A549 (cell line): ENCODE data around the gene FOXO3. TPM values are rescaled to one million over a fixed set of nuclear protein-coding genes. Genes with fewer than 3 reads are reported as not detected.

Experiments
- ATAC-seq, 2 experiments: fragments of 200-7000 bp in 1 of 2; fragments of >200 bp in 1 of 2; cut with Nextera tagmentation in 1 of 2; cut with Tn5 transposase in 1 of 2; 3 replicates each; pipeline versions ENCODE4 v1.8.0 to v1.9.1; 2018 to 2020; ENCODE audit warnings: mild to moderate bottlenecking in 1 of 2, moderate library complexity in 1 of 2
- CTCF ChIA-PET: fragments of 300-600 bp; sonication (Branson Sonifier 250); formaldehyde crosslinking; extraction: SDS; loops from one replicate; lab custom pipeline; 2021; ENCODE audit warnings: antibody characterized with exemption, inconsistent platforms; lab: Yijun Ruan, JAX
- POLR2A ChIA-PET: fragments of 350-600 bp; formaldehyde crosslinking; extraction: SDS; loops from one replicate; lab custom pipeline; 2021; ENCODE audit warnings: antibody characterized with exemption, inconsistent platforms; lab: Yijun Ruan, JAX
- DNase-seq, 2 experiments: peaks; one replicate each; pipeline versions ENCODE4 v3.0.0 to v3.0.0-alpha.2; 2011 to 2016; ENCODE audit warnings: low read depth in 1 of 2, low spot score in 1 of 2
- FAIRE-seq: peaks from 2 replicates; lab custom pipeline; 2011; peaks lifted over from hg19 to GRCh38; lab: Jason Lieb, UNC
- H3K27ac ChIP-seq, 2 experiments: fragments of >200 bp; sonication (Bioruptor Twin); formaldehyde crosslinking; 3 replicates each; pipeline ENCODE4 v1.5.1; 2016 to 2017
- H3K4me1 ChIP-seq: fragments of >200 bp; sonication (Bioruptor Twin); formaldehyde crosslinking; 3 replicates; pipeline ENCODE4 v1.6.1; 2016
- H3K4me2 ChIP-seq: fragments of >200 bp; sonication (Bioruptor Twin); formaldehyde crosslinking; 3 replicates; pipeline ENCODE4 v1.6.1; 2016
- H3K4me3 ChIP-seq: fragments of >200 bp; sonication (Bioruptor Twin); formaldehyde crosslinking; 3 replicates; pipeline ENCODE4 v1.5.1; 2016
- H3K9me3 ChIP-seq: fragments of >200 bp; sonication (Bioruptor Twin); formaldehyde crosslinking; 3 replicates; pipeline ENCODE4 v1.6.1; 2016
- CBX2 ChIP-seq: fragments of 200-600 bp; sonication (generic); IDR thresholded peaks from 2 replicates; pipeline ENCODE4 v1.6.1; 2016; ENCODE audit warnings: low read depth, mild to moderate bottlenecking, borderline replicate concordance
- CHD2 ChIP-seq: fragments of 150-350 bp; IDR thresholded peaks from 2 replicates; pipeline ENCODE4 v1.6.1; 2014; ENCODE audit warnings: low read length; ENCODE audit not compliant: partially characterized antibody
- CTCF ChIP-seq: fragments of >200 bp; sonication (Bioruptor Twin); formaldehyde crosslinking; IDR thresholded peaks from 3 replicates; pipeline ENCODE4 v1.5.1; 2016
- EP300 ChIP-seq, 2 experiments: fragments of >200 bp; sonication (Bioruptor Twin); formaldehyde crosslinking; IDR thresholded peaks; 2 replicates in 1 of 2; 3 replicates in 1 of 2; pipeline ENCODE4 v1.6.1; 2016 to 2017
- GATA3 ChIP-seq: IDR thresholded peaks from 2 replicates; pipeline ENCODE4 v1.6.1; 2012; ENCODE audit warnings: borderline replicate concordance
- HDAC2 ChIP-seq: fragments of 200-600 bp; sonication (generic); IDR thresholded peaks from 2 replicates; pipeline ENCODE4 v1.6.1; 2016
- HOXB5 ChIP-seq: fragments of 250-450 bp; sonication (Bioruptor Pico); IDR thresholded peaks from 2 replicates; pipeline ENCODE4 v1.5.0; 2020; ENCODE audit warnings: mild to moderate bottlenecking, moderate library complexity
- JUN ChIP-seq, 2 experiments: fragments of >200 bp; sonication (Bioruptor Twin); formaldehyde crosslinking; IDR thresholded peaks; 2 replicates in 1 of 2; 3 replicates in 1 of 2; pipeline ENCODE4 v1.6.1; 2016 to 2017
- KDM5A ChIP-seq: fragments of 200-600 bp; sonication (generic); IDR thresholded peaks from 2 replicates; pipeline ENCODE4 v1.6.1; 2016; ENCODE audit warnings: antibody characterized with exemption, mild to moderate bottlenecking
- NFE2L2 ChIP-seq: fragments of 150-350 bp; conservative IDR thresholded peaks from 2 replicates; pipeline ENCODE4 v1.6.1; 2014; ENCODE audit warnings: low read length
- NPAS2 ChIP-seq: fragments of 250-450 bp; sonication (Bioruptor Pico); IDR thresholded peaks from 2 replicates; pipeline ENCODE4 v1.8.0; 2022; ENCODE audit warnings: mild to moderate bottlenecking, moderate library complexity, borderline replicate concordance
- PHF8 ChIP-seq: fragments of 200-600 bp; sonication (generic); IDR thresholded peaks from 2 replicates; pipeline ENCODE4 v1.6.1; 2016; ENCODE audit warnings: low read depth, mild to moderate bottlenecking, antibody characterized with exemption, moderate library complexity, borderline replicate concordance
- POLR2A ChIP-seq: IDR thresholded peaks from 2 replicates; pipeline ENCODE4 v1.6.1; 2012; ENCODE audit warnings: mild to moderate bottlenecking, low read length
- RAD21 ChIP-seq, 2 experiments: fragments of >200 bp in 1 of 2; sonication (Bioruptor Twin) in 1 of 2; formaldehyde crosslinking in 1 of 2; IDR thresholded peaks in 1 of 2; conservative IDR thresholded peaks in 1 of 2; 2 replicates in 1 of 2; 3 replicates in 1 of 2; pipeline ENCODE4 v1.6.1; 2012 to 2018; ENCODE audit warnings: inconsistent platforms in 1 of 2
- RCOR1 ChIP-seq: fragments of 150-350 bp; IDR thresholded peaks from 2 replicates; pipeline ENCODE4 v1.6.1; 2014; ENCODE audit warnings: antibody characterized with exemption, low read length, low read depth
- REST ChIP-seq: fragments of 200-600 bp; sonication (generic); IDR thresholded peaks from 2 replicates; pipeline ENCODE4 v1.6.1; 2016; ENCODE audit warnings: antibody characterized with exemption, mild to moderate bottlenecking, moderate library complexity
- SMC3 ChIP-seq: fragments of >200 bp; sonication (Bioruptor Twin); formaldehyde crosslinking; IDR thresholded peaks from 3 replicates; pipeline ENCODE4 v1.6.1; 2018; ENCODE audit warnings: inconsistent platforms
- USF2 ChIP-seq: fragments of 450-650 bp; IDR thresholded peaks from 2 replicates; pipeline ENCODE4 v1.6.1; 2014; ENCODE audit warnings: antibody characterized with exemption
- ZC3H11A ChIP-seq: fragments of 450-650 bp; IDR thresholded peaks from 2 replicates; pipeline ENCODE4 v1.6.1; 2014; ENCODE audit warnings: antibody characterized with exemption, mild to moderate bottlenecking
- ZNF302 ChIP-seq: fragments of 250-450 bp; sonication (Bioruptor Pico); IDR thresholded peaks from 2 replicates; pipeline ENCODE4 v1.9.0; 2021; ENCODE audit warnings: inconsistent platforms, mild to moderate bottlenecking, moderate library complexity
- WGBS: methylation state at CpG from one replicate; pipeline ENCODE4 v1.1.6; 2017; ENCODE audit errors: missing lambda C conversion rate; 5-methylcytosine and 5-hydroxymethylcytosine counted together
- polyA plus RNA-seq, 4 experiments: library from polyadenylated mRNA; depleted of rRNA in 3 of 4; stranded (reverse); fragments of >200 nt; fragmentation: RNase III in 1 of 4; extraction: RNeasy Plus Mini Kit Qiagen cat#74134 plus additional on column Dnase treatment in 1 of 4; gene quantifications; 2 replicates in 3 of 4; 3 replicates in 1 of 4; pipeline ENCODE4 v1.2.3, GENCODE V29; 2011 to 2017

FOXO3 gene
- polyA plus RNA-seq, 2 of the 4 experiments (the other 2 are of a cell fraction) = 4.6 to 7.5 TPM

GRCh38 chr6:108518714-108519576 is 41.8 kb upstream of the FOXO3 start:
- H3K4me2 ChIP-seq = no peak overlapping the region
- WGBS = 65% methylated on average over 5 of the region's 5 CpGs
- peak; percentile 22 to 42 for DNase-seq
- peak; percentile 54 to 82; a peak in 4 of 6 replicates for ATAC-seq
- CTCF ChIA-PET = interaction anchor here (0.6 to 1.8 kb wide), 7 partner anchors 10 to 554 kb away, joined by 3 to 8 read pairs (median 4); no protein-coding TSS in a partner anchor
- TF ChIP-seq RAD21 (conservative IDR thresholded peaks at IDR 0.05 in 1 of 2, IDR thresholded peaks at IDR 0.05 in 1 of 2) = peak; percentile 15 to 27; a peak in 1 of 5 replicates
- no peak for TF ChIP-seq HDAC2
- TF ChIP-seq CTCF = peak; percentile 46
- peak; percentile 39; the same call in 2 of the 3 replicates for TF ChIP-seq SMC3
- TF ChIP-seq, all 56 proteins: peak for 3
- Histone ChIP-seq H3K4me1 (no peaks in the 10 kb centered on the region), H3K27ac (no peak overlapping the region), H3K4me3 (no peak overlapping the region), H3K9me3 (no peaks in the 10 kb centered on the region)
- POLR2A ChIA-PET = no interaction called here
- no peak for FAIRE-seq

GRCh38 chr6:108521616-108522107 is 39.1 kb upstream of the FOXO3 start:
- FAIRE-seq = no peak
- Histone ChIP-seq H3K4me1 (no peaks in the 10 kb centered on the region), H3K9me3 (no peaks in the 10 kb centered on the region), H3K4me3 (no peak overlapping the region), H3K27ac (no peak overlapping the region), H3K4me2 (no peak overlapping the region)
- ChIA-PET POLR2A (no interaction called here), CTCF (interaction anchor here (1.1 to 1.6 kb wide), 2 partner anchors 29 to 407 kb away, joined by 3 to 6 read pairs; no protein-coding TSS in a partner anchor)
- 91% methylated on average over 1 of the region's 1 CpG for WGBS
- TF ChIP-seq RCOR1 (no peak), KDM5A (no peak), GATA3 (no peak), PHF8 (no peak)
- no peak for ATAC-seq
- no peak for DNase-seq

GRCh38 chr6:108523697-108524096 is 37.0 kb upstream of the FOXO3 start:
- TF ChIP-seq NPAS2 (no peak), POLR2A (no peak), CHD2 (no peak), JUN (IDR thresholded peaks at IDR 0.05) (no peak), HOXB5 (CRISPR knock-in tag) (no peak), EP300 (IDR thresholded peaks at IDR 0.05) (no peak), ZC3H11A (no peak), USF2 (no peak), CBX2 (no peak), REST (no peak), PHF8 (no peak), NFE2L2 (no peak), ZNF302 (CRISPR knock-in tag) (no peak)
- no peak overlapping the region for H3K27ac ChIP-seq
- 83% methylated on average over 2 of the region's 2 CpGs for WGBS
- no peak overlapping the region for H3K4me2 ChIP-seq
- no peaks in the 10 kb centered on the region for H3K4me1 ChIP-seq
- no peaks in the 10 kb centered on the region for H3K9me3 ChIP-seq
- POLR2A ChIA-PET = no interaction called here
- DNase-seq (no peak), FAIRE-seq (no peak), ATAC-seq (no peak)
- no peak overlapping the region for H3K4me3 ChIP-seq
- CTCF ChIA-PET = interaction anchor here (1.1 to 3.0 kb wide), 7 partner anchors 19 to 546 kb away, joined by 3 to 26 read pairs (median 3); no protein-coding TSS in a partner anchor
